K562 (cell line): ENCODE data around the gene FEN1. TPM values are rescaled to one million over a fixed set of nuclear protein-coding genes. Genes with fewer than 3 reads are reported as not detected.

ENCODE experiments used
- ATAC-seq: fragments of 200-7000 bp; cut with Tn5 transposase; 3 replicates; pipeline ENCODE4 v1.9.1; 2020; ENCODE audit warnings: moderate library complexity
- BruUV-seq: library from RNA; stranded (reverse); fragments of 400-500 nt; replicated peaks from 2 replicates; lab custom pipeline; 2021; lab: Mats Ljungman, UMichigan
- CTCF ChIA-PET: fragments of 300-600 bp; formaldehyde crosslinking; extraction: SDS; loops from one replicate; lab custom pipeline; 2021; ENCODE audit warnings: low intra/inter-chr PET ratio; lab: Yijun Ruan, JAX
- POLR2A ChIA-PET: fragments of 300-600, 350-650 bp; sonication (Branson Sonifier 250); formaldehyde crosslinking; extraction: SDS; loops from one replicate; lab custom pipeline; 2021; ENCODE audit warnings: antibody characterized with exemption, inconsistent platforms; lab: Yijun Ruan, JAX
- DNase-seq, 4 experiments: peaks; one replicate each; pipeline versions ENCODE4 v3.0.0 to v3.0.0-alpha.2; 2011 to 2018; ENCODE audit warnings: low spot score in 3 of 4, mixed read lengths in 3 of 4; ENCODE audit errors: extremely low read depth in 1 of 4
- FAIRE-seq: peaks from 2 replicates; lab custom pipeline; 2011; peaks lifted over from hg19 to GRCh38; lab: Jason Lieb, UNC
- H2AFZ ChIP-seq: 2 replicates; pipeline ENCODE4 v1.6.0; 2011; ENCODE audit warnings: low read depth, low read length, control low read depth, inconsistent platforms
- H3K27ac ChIP-seq: fragments of 200-600 bp; 3 replicates; pipeline ENCODE4 v1.8.0; 2011; ENCODE audit warnings: low read depth, mild to moderate bottlenecking, control low read depth, inconsistent platforms, low read length, moderate library complexity, mixed read lengths; ENCODE audit errors: extremely low read depth
- H3K27me3 ChIP-seq, 2 experiments: fragments of 300-600 bp in 1 of 2; 2 replicates in 1 of 2; 3 replicates in 1 of 2; pipeline versions ENCODE4 v1.6.0 to v1.8.0; 2011; ENCODE audit warnings: inconsistent platforms in 2 of 2, low read length in 2 of 2, mild to moderate bottlenecking in 1 of 2, mixed read lengths in 1 of 2, moderate library complexity in 1 of 2; ENCODE audit not compliant: control insufficient read depth in 2 of 2, insufficient read depth in 2 of 2
- H3K36me3 ChIP-seq: fragments of 300-600 bp; 3 replicates; pipeline ENCODE4 v1.8.0; 2011; ENCODE audit warnings: mild to moderate bottlenecking, low read length, inconsistent platforms; ENCODE audit not compliant: control insufficient read depth, insufficient read depth
- H3K4me1 ChIP-seq, 2 experiments: fragments of 200-600 bp in 1 of 2; replicated peaks in 1 of 2; 2 replicates in 1 of 2; 3 replicates in 1 of 2; pipeline versions ENCODE4 v1.5.1 to v1.8.0; 2011; ENCODE audit warnings: inconsistent platforms in 2 of 2, low read length in 2 of 2, mild to moderate bottlenecking in 1 of 2, mixed read lengths in 1 of 2, moderate library complexity in 1 of 2; ENCODE audit not compliant: control insufficient read depth in 2 of 2, insufficient read depth in 2 of 2
- H3K4me2 ChIP-seq: 2 replicates; pipeline ENCODE4 v1.6.1; 2011; ENCODE audit warnings: low read length, control low read depth, inconsistent platforms, mixed read lengths; ENCODE audit not compliant: insufficient read depth
- H3K4me3 ChIP-seq: fragments of 200-600 bp; sonication (generic), shearing (Covaris generic); 2 replicates; pipeline ENCODE4 v1.5.1; 2016; ENCODE audit warnings: control low read depth, inconsistent platforms
- H3K79me2 ChIP-seq: fragments of 200-600 bp; 3 replicates; pipeline ENCODE4 v1.8.0; 2011; ENCODE audit warnings: low read length, inconsistent platforms; ENCODE audit not compliant: control insufficient read depth, insufficient read depth
- H3K9ac ChIP-seq, 2 experiments: 2 replicates each; pipeline versions ENCODE4 v1.6.0 to v1.6.1; 2011; ENCODE audit warnings: low read depth in 2 of 2, low read length in 2 of 2, control low read depth in 1 of 2, inconsistent platforms in 1 of 2, mild to moderate bottlenecking in 1 of 2, mixed read lengths in 1 of 2; ENCODE audit not compliant: insufficient read depth in 1 of 2
- H3K9me1 ChIP-seq: one replicate; pipeline ENCODE4 v1.6.0; 2011; ENCODE audit warnings: inconsistent platforms, mild to moderate bottlenecking, low read length, moderate library complexity; ENCODE audit not compliant: control insufficient read depth, insufficient read depth
- H3K9me3 ChIP-seq: replicated peaks from 2 replicates; pipeline ENCODE4 v1.5.1; 2011; ENCODE audit warnings: low read depth, low read length, inconsistent platforms; ENCODE audit not compliant: control insufficient read depth, insufficient read depth
- H4K20me1 ChIP-seq: replicated peaks from 2 replicates; pipeline ENCODE4 v1.6.1; 2011; ENCODE audit warnings: low read length, inconsistent platforms, mixed read lengths; ENCODE audit not compliant: control insufficient read depth, insufficient read depth
- WGBS: fragments of 100-300 bp; shearing (Covaris generic); methylation state at CpG from one replicate; pipeline ENCODE4 v1.1.6; 2016; ENCODE audit warnings: low coverage, mixed read lengths; ENCODE audit not compliant: insufficient coverage; ENCODE audit errors: missing lambda C conversion rate; 5-methylcytosine and 5-hydroxymethylcytosine counted together
- in situ Hi-C: fragments of 300-500 bp; cut with MboI; formaldehyde crosslinking; loops from 4 replicates; pipeline ENCODE4 v1.15.0; 2018; ENCODE audit warnings: inconsistent platforms, mixed read lengths
- intact Hi-C: fragments of 100-400 bp; cut with micrococcal nuclease; formaldehyde crosslinking; loops from 2 replicates; pipeline ENCODE4 v1.14.2; 2022
- polyA plus RNA-seq, 8 experiments: library from polyadenylated mRNA; depleted of rRNA in 4 of 8; stranded (reverse) in 5 of 8; unstranded in 3 of 8; fragments of >200 nt; fragmentation: Nextera tagmentation in 2 of 8; fragmentation: Illumina TruSeq in 1 of 8; extraction: Ambion mirVana in 2 of 8; extraction: Trizol in 1 of 8; gene quantifications; 2 replicates each; pipeline versions ENCODE4 v1.2.1 to v1.2.3, GENCODE V29; 2011 to 2014; ENCODE audit warnings: inconsistent platforms in 1 of 8, missing spikeins in 1 of 8
- total RNA-seq, 7 experiments: library from RNA; depleted of rRNA in 6 of 7; stranded (reverse); fragments of >200 nt in 6 of 7; fragmentation: Illumina TruSeq in 2 of 7; extraction: Trizol in 2 of 7; gene quantifications; 2 replicates each; pipeline versions ENCODE4 v1.2.1 to v1.2.3, GENCODE V29; 2011 to 2021; ENCODE audit warnings: low replicate concordance in 1 of 7
- TF ChIP-seq, protein P1 (sequence below), 2 experiments: fragments of 450-650 bp; IDR thresholded peaks; 2 replicates each; pipeline ENCODE4 v1.6.1; 2016; ENCODE audit warnings: mild to moderate bottlenecking in 2 of 2, borderline replicate concordance in 1 of 2, low read depth in 1 of 2, moderate library complexity in 1 of 2

FEN1 gene
- total and polyA plus RNA-seq, 9 of the 15 experiments (the other 6 are each of a cell fraction or from before 2014, with no cell fraction given) = 58.1 to 156 (median 137) TPM

DNA sequence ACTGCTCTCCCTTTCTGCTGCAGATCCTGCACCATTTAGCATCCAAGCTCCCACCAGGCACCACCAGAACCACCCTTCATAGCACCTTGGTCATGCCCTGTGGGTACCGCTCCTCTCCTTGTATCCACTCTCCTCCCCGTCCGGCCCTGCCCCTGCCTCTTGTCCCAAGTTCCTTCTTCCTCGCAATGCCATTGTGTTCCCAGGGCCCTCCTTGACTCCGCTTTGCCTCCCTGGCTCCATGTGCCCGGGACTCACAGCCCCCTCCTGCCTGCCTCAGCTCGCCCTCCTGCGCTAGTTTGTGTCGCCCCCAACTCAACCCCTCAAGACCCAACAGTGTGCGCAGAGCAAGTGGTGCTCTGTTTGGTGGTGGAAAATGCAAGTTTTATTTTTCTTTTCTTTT is 46.2 kb downstream of the FEN1 start:
- H3K27ac ChIP-seq = peak overlapping the region; percentile 19; the same call in 1 of the 3 replicates
- in situ Hi-C loops (no loop called here), intact Hi-C loops (no loop called here)
- no peak overlapping the region for H2AFZ ChIP-seq
- peaks cover 10% of the 10 kb centered on the region for H3K9me1 ChIP-seq
- H4K20me1 ChIP-seq = no peaks in the 10 kb centered on the region
- no peak overlapping the region for H3K4me3 ChIP-seq
- TF ChIP-seq, protein P1, sequence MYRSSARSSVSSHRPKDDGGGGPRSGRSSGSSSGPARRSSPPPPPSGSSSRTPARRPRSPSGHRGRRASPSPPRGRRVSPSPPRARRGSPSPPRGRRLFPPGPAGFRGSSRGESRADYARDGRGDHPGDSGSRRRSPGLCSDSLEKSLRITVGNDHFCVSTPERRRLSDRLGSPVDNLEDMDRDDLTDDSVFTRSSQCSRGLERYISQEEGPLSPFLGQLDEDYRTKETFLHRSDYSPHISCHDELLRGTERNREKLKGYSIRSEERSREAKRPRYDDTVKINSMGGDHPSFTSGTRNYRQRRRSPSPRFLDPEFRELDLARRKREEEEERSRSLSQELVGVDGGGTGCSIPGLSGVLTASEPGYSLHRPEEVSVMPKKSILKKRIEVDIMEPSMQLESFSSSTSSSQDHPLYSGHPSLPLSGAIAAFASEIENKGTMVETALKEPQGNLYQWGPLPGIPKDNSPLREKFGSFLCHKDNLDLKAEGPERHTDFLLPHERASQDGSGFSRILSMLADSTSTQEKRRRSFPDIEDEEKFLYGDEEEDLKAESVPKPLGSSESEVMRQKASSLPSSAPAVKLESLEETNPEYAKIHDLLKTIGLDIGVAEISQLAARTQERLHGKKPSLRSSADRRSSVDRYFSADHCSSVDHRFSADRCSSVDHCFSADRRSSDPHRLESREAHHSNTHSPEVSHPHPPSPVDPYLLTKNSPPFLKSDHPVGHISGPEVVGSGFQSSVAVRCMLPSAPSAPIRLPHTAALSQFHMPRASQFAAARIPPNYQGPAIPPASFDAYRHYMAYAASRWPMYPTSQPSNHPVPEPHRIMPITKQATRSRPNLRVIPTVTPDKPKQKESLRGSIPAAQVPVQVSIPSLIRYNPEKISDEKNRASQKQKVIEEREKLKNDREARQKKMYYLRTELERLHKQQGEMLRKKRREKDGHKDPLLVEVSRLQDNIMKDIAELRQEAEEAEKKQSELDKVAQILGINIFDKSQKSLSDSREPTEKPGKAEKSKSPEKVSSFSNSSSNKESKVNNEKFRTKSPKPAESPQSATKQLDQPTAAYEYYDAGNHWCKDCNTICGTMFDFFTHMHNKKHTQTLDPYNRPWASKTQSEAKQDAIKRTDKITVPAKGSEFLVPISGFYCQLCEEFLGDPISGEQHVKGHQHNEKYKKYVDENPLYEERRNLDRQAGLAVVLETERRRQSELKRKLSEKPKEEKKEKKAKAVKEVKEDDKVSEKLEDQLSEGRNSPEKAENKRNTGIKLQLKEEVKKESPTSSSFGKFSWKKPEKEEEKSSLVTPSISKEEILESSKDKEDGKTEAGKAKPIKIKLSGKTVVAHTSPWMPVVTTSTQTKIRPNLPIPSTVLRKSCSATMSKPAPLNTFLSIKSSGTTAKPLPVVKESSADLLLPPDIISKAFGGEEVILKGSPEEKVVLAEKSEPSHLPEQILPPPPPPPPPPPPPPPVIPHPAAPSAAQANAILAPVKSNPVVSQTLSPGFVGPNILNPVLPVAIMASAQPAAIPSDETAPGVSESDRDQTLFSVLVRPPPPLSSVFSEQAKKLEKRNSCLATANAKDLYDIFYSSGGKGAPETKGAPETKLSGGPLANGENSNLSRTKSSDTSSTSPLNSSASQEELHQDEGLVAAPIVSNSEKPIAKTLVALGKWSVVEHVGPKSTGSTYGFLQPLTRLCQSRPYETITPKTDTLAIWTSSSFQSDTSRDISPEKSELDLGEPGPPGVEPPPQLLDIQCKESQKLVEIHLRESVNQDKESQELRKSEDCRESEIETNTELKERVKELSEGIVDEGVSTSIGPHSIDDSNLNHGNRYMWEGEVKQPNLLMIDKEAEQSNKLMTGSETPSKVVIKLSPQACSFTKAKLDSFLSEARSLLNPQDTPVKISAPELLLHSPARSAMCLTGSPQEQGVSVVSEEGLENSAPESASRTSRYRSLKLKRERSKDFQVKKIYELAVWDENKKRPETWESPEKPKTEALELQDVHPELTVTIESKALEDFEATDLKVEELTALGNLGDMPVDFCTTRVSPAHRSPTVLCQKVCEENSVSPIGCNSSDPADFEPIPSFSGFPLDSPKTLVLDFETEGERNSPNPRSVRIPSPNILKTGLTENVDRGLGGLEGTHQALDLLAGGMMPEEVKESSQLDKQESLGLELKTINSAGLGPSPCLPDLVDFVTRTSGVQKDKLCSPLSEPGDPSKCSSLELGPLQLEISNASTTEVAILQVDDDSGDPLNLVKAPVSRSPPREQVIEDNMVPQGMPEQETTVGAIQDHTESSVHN (IDR thresholded peaks at IDR 0.05; ENCODE audit: borderline replicate concordance in 1 of 2, low read depth in 1 of 2) = no peak
- DNase-seq (no peak), FAIRE-seq (no peak), ATAC-seq (no peak)
- H3K36me3 ChIP-seq = peaks cover 18% of the 10 kb centered on the region
- no peaks in the 10 kb centered on the region for H3K9me3 ChIP-seq
- peaks cover 73 to 75% of the 10 kb centered on the region in 2 experiments for H3K4me1 ChIP-seq
- no peak overlapping the region for H3K4me2 ChIP-seq
- H3K27me3 ChIP-seq = no peaks in the 10 kb centered on the region
- peaks cover 27% of the 10 kb centered on the region; the same call in 2 of the 3 replicates for H3K79me2 ChIP-seq
- 100% methylated on average over 8 of the region's 10 CpGs for WGBS
- BruUV-seq = no TSS peak
- ChIA-PET POLR2A (interaction anchor here (0.6 kb wide), 1 partner anchor 18 kb away, joined by 3 read pairs; no protein-coding TSS in a partner anchor), CTCF (no interaction called here)
- H3K9ac ChIP-seq = peak overlapping the region in 1 of 2 experiments; percentile 81; a peak in 2 of 4 replicates
